WERI-Rb-1 (cell line): Measurements from ENCODE around the gene NGRN.

Experiments
- DNase-seq: peaks from one replicate; pipeline ENCODE4 v3.0.0-alpha.2; 2020
- H3K27ac ChIP-seq: fragments of 250-450 bp; sonication (Bioruptor Pico); 2 replicates; pipeline ENCODE4 v1.5.1; 2020; ENCODE audit warnings: mild to moderate bottlenecking, moderate library complexity
- H3K27me3 ChIP-seq: fragments of 250-450 bp; sonication (Bioruptor Pico); 2 replicates; pipeline ENCODE4 v1.5.1; 2021; ENCODE audit warnings: mild to moderate bottlenecking, low read depth, moderate library complexity; ENCODE audit not compliant: insufficient read depth, severe bottlenecking
- H3K36me3 ChIP-seq: fragments of 250-450 bp; sonication (Bioruptor Pico); 2 replicates; pipeline ENCODE4 v1.5.1; 2020; ENCODE audit warnings: mild to moderate bottlenecking, moderate library complexity
- H3K4me3 ChIP-seq: 2 replicates; pipeline ENCODE4 v1.5.1; 2011; ENCODE audit warnings: low read depth, mild to moderate bottlenecking, control low read depth, low read length
- H3K9me3 ChIP-seq: fragments of 250-450 bp; sonication (Bioruptor Pico); 2 replicates; pipeline ENCODE4 v1.5.1; 2021; ENCODE audit warnings: mild to moderate bottlenecking, moderate library complexity; ENCODE audit not compliant: severe bottlenecking
- TF ChIP-seq, protein P1 (sequence below): IDR thresholded peaks from 2 replicates; pipeline ENCODE4 v1.5.1; 2011; ENCODE audit warnings: low read depth, mild to moderate bottlenecking, control low read depth, inconsistent platforms, low read length

The NGRN gene

GRCh38 chr15:90232941-90233386 lies 32.5 kb upstream of the NGRN start:
- no peak for DNase-seq
- TF ChIP-seq, protein P1, sequence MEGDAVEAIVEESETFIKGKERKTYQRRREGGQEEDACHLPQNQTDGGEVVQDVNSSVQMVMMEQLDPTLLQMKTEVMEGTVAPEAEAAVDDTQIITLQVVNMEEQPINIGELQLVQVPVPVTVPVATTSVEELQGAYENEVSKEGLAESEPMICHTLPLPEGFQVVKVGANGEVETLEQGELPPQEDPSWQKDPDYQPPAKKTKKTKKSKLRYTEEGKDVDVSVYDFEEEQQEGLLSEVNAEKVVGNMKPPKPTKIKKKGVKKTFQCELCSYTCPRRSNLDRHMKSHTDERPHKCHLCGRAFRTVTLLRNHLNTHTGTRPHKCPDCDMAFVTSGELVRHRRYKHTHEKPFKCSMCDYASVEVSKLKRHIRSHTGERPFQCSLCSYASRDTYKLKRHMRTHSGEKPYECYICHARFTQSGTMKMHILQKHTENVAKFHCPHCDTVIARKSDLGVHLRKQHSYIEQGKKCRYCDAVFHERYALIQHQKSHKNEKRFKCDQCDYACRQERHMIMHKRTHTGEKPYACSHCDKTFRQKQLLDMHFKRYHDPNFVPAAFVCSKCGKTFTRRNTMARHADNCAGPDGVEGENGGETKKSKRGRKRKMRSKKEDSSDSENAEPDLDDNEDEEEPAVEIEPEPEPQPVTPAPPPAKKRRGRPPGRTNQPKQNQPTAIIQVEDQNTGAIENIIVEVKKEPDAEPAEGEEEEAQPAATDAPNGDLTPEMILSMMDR: peak; percentile 54
- Histone ChIP-seq H3K27me3 (no peaks in the 10 kb centered on the region), H3K9me3 (no peaks in the 10 kb centered on the region), H3K4me3 (peak overlapping the region; percentile 73), H3K27ac (peak overlapping the region; percentile 53), H3K36me3 (peaks cover 44% of the 10 kb centered on the region)

DNA sequence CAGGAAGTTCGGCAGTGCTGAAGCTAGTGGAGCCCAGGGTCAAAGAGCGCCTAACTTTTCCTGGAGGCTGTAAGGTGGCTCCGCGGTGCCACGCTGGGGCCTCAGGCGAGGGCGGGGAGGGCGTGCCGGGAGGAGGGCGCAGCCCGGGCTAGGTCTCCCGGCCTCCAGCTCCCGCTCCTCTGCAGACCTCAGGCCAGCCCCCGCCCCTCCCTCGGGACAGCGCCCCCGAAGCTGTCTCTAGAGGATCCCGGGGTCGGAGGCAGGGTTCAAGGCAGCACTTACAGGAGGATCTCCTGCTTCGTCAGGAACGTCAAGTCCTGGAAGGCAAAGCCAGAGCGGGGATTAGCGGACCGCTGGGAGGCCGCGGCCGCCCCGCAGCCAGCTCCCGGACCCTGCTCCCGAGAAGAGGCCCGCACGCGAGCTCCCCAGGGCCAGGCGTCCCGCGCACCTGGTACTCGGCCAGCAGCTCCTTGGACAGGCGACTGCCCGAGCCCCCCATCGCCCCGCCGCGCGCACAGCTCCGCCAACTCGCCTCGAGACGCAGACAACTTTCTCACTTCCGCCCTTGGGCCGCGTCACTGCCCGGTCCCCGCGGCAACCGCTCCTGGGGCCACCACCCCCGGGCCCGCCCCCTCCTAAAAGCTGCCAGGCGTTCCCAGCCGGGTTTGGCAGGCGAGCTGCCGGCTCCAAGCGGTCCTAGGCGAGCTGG lies 31.9 kb upstream of the NGRN start, which contains the start of gene CIB1:
Gene CIB1, minus strand, starts transcription at position 555 of the 709 bp plus-strand sequence. Its CDS starts 56 bp downstream, at position 499.
- Histone ChIP-seq H3K27me3 (no peaks in the 10 kb centered on the region), H3K9me3 (no peaks in the 10 kb centered on the region), H3K36me3 (peaks cover 44% of the 10 kb centered on the region), H3K27ac (peak within 1 kb of the TSS; percentile 73), H3K4me3 (peak within 1 kb of the TSS; percentile 73)
- TF ChIP-seq, protein P1: no peak
- DNase-seq: peak; percentile 95

DNA sequence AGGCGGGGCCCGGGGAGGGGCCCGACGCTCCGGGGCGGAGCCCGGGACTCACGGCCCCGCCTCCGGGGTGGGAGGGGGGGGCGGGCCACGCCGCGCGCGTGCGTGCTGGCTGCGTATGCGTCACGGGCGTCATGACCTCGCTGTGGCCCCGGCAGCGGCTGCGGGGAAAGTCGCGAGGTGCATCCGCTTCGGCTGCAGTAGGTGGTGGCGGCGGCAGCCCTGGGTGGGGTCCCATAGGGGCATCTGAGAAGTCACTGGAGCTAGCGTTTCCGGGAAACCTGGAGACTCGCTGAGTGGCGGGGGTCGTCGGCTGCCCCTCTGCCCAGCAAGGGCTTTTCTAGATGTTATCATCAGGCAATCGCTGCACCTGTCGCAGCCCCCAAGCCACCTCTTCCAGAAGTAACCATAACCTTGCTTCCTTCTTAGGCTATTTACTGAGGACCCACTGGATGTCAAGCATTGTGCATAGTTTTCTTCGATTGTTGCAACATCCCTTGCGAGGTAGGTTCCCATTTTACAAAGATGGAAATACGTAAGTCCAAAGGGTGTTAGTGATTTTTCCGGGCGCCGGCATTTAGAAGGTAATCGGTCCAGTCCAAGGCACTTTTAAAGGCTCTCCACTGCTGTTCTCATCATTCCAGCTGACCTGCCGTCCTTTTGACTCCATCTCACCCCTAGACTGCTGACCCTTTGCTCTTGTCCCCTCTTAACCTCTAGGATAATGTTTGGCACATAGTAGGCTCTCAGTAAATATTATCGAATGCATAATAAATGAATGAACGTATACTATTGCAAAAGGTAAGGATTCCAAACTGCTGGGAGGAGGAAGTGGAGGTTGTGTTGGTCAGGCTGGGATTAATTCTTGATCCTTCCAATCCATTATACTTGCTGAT lies 31.1 kb upstream of the NGRN start, which contains the start of gene GDPGP1:
Gene GDPGP1, plus strand, starts transcription at position 114 of the 893 bp plus-strand sequence. CDS start 6,700 bp downstream, outside the sequence.
- H3K27me3 ChIP-seq: no peaks in the 10 kb centered on the region
- H3K9me3 ChIP-seq: no peaks in the 10 kb centered on the region
- H3K4me3 ChIP-seq: peak within 1 kb of the TSS; percentile 73
- H3K36me3 ChIP-seq: peaks cover 37% of the 10 kb centered on the region
- TF ChIP-seq, protein P1: no peak
- H3K27ac ChIP-seq: peak within 1 kb of the TSS; percentile 73
- DNase-seq: no peak

- TF ChIP-seq, protein P1: no peak
- H3K27me3 ChIP-seq: no peaks in the 10 kb centered on the region
- no peak overlapping the region for H3K27ac ChIP-seq
- no peak for DNase-seq
- H3K9me3 ChIP-seq: no peaks in the 10 kb centered on the region
- no peak overlapping the region for H3K4me3 ChIP-seq
- peaks cover 18% of the 10 kb centered on the region for H3K36me3 ChIP-seq
Measured at GRCh38 chr15:90239371-90239770, 26.1 kb upstream of the NGRN start.

DNA sequence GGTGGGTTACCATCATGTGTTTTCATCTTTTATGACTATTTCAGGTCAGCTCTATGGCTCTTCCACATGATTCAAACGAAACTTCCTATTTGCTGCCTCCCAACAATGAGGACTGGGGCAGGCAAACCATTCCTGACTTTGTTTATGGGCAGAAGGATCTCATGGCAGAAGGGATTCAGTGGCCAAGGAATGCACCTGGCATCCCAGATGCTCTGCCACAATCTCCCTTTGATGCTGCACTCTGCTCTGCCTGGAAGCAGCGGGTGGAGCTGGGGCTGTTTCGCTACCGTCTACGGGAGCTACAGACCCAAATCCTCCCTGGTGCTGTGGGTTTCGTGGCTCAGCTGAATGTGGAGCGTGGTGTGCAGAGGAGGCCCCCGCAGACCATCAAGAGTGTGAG lies 24.6 kb upstream of the NGRN start:
- H3K4me3 ChIP-seq: no peak overlapping the region
- DNase-seq: no peak
- TF ChIP-seq, protein P1: no peak
- H3K27ac ChIP-seq: peak overlapping the region; percentile 59
- H3K27me3 ChIP-seq: no peaks in the 10 kb centered on the region
- H3K9me3 ChIP-seq: no peaks in the 10 kb centered on the region
- H3K36me3 ChIP-seq: peaks cover 18% of the 10 kb centered on the region
